ENCODE data around the gene PTPN20.
"Not testable (repeated sequence)": the region's sequence is repeated elsewhere in the genome, so short reads cannot be mapped to it uniquely, and the experiment has no call there.

Gene PTPN20

GRCh38 chr10:46911144-46911876 lies at the start of gene PTPN20:
Gene PTPN20 (plus strand): TSS chr10:46911428. CDS start chr10:46932500, 21,072 bp downstream.
- peak in 12 of 58 donors; percentile 0 to 33 (median 12) for DNase-seq

DNA sequence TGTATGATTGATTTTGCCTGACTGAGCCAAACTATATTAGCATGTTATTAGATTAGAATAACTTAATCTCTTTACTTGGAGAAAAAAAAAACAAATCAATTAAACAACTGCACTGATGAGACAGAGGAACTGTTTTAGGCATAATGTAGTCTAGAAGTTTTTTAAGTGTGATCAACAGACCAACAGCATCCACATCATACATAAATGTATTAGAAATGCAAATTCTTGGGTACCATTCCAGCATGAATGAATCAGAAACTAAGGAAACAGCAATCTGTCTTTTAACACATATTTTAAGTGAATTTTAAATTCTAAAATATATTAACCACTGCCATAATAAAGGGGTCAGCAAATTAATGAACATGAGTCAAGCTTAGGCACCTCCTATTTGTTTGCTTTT lies 41.5 kb upstream of the PTPN20 start:
- DNase-seq: not testable (repeated sequence)

DNA sequence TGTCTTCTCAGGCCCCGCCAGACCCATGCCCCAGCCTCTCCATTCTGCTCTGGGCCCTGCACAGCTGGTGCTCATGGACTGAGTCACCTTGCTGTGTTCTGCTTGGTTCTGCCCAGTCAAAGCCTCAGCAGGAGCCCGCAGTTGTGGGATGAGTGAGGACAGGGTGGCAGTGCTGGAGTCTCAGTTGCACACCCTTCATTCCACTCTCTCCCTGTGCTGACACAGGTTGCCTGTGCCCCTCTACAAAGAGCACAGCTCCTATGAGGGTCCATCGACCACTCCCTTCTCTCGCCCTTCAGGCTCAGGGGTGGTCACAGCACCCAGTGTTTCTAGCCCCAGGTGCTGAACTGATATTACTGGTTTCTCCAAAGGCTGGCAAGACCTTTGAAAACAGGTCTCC lies 39.6 kb upstream of the PTPN20 start:
- DNase-seq: not testable (repeated sequence)

DNA sequence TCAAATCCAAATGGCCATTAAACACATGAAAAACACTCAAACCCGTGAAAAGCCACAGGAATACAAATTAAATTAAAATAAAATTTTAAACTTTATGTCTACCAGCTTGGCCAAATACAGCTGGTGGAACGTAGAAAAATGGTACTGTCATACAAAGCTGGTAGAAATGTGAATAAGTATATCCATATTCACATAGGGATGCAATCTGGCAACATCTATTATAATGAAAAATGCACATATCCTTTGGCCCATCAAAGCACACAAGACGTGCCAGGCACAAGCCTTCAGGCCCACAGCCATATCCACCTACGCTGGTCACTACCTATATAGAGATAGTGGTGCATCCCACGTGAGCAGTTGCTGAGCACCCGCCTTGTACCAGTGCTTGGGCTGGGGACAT lies 35.9 kb upstream of the PTPN20 start:
- DNase-seq: not testable (repeated sequence)

DNA sequence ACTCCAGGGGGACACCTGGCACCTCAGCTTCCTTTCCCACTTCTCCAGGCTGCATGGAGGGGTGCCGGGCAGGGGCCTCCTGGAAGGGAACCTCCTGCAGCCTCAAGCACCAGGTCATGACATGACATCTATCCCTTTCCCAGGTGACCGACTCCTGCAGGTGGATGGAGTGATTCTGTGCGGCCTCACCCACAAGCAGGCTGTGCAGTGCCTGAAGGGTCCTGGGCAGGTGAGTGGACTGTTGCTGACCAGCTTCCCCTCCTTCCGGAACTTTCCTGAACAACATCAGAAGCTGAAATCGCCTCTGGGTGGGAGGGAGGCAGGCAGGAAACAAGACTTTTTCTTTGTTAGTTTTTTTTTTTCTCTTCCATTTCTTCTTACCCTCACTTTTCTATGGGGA lies 34.5 kb upstream of the PTPN20 start:
- not testable (repeated sequence) for DNase-seq

DNA sequence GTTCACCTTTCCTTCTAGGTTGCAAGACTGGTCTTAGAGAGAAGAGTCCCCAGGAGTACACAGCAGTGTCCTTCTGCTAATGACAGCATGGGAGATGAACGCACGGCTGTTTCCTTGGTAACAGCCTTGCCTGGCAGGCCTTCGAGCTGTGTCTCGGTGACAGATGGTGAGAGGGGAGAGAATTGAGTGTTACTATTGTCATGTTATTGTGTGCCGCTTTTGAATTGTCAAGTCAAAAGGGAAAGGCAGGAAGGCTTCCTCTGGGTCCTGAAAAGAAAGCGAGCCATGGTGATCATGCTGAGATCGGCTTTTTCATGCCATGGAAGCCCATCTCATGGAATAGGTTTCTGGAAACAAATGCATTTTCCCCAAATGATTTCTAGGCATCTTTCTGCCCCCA lies 32.5 kb upstream of the PTPN20 start:
- DNase-seq: peak in 26 of 58 donors; percentile 1 to 70 (median 42)

- peak in 15 of 58 donors; percentile 2 to 52 (median 27) for DNase-seq
These were observed 20.2 kb upstream of the PTPN20 start for GRCh38 chr10:46890813-46891611.

GRCh38 chr10:46896762-46897692 lies 14.2 kb upstream of the PTPN20 start:
- not testable (repeated sequence) for DNase-seq

DNA sequence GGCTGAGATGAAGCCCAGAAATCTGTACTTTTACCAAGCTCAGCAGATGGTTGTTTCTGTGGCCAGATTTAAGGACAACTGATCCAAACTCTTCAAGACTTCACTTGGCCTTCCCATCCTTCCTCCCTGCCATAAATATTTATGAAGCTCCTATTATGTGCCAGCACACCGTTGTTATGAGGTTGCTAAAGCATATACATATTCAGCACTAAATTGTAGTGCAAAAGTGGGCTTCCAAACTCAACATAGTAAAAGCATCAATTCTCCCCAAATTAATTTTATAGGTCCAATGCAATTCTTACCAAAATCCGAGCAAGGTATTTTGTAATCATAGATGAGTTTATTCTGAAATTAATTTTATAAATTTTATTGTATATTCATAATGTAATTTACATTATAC lies 10.0 kb upstream of the PTPN20 start:
- not testable (repeated sequence) for DNase-seq

DNA sequence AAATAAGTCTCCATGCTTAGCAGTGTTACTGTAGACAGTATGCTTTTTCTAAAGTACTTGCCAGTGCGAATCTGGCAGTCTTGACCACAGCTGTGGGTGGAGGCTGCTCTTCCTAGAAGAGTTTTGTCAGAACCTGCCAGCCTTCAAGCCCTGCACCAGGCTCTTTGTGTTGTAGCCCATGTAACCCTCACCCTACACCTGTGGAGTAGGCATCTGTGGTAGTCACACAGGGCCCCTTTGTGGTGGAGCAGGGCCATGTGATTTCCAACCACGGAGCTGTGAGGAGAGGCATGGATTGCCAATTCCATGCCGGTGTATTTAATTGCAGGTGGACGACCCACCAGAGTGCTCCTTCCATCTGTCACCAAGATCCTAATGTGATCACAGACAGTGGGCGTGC lies 7.4 kb upstream of the PTPN20 start:
- DNase-seq: not testable (repeated sequence)

DNA sequence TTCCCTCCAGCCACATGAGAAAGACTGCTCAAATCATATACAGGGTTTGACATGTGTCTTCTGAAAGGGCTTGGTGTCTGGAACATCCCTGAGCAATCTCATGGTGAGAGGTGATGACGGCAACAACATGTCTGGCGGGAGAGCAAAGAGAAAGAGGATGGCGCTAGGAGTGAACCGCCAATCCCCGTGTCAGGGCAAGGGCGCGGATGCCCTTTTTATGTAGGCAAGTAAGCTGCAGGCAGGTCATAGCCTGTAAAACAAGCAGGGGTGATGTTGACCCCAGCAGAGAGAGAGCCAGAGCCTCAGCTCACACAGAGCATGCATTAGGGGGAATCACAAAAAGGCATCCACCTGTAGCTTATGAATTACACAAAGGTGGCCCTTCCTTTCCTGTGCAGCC lies 4.9 kb upstream of the PTPN20 start:
- not testable (repeated sequence) for DNase-seq

DNA sequence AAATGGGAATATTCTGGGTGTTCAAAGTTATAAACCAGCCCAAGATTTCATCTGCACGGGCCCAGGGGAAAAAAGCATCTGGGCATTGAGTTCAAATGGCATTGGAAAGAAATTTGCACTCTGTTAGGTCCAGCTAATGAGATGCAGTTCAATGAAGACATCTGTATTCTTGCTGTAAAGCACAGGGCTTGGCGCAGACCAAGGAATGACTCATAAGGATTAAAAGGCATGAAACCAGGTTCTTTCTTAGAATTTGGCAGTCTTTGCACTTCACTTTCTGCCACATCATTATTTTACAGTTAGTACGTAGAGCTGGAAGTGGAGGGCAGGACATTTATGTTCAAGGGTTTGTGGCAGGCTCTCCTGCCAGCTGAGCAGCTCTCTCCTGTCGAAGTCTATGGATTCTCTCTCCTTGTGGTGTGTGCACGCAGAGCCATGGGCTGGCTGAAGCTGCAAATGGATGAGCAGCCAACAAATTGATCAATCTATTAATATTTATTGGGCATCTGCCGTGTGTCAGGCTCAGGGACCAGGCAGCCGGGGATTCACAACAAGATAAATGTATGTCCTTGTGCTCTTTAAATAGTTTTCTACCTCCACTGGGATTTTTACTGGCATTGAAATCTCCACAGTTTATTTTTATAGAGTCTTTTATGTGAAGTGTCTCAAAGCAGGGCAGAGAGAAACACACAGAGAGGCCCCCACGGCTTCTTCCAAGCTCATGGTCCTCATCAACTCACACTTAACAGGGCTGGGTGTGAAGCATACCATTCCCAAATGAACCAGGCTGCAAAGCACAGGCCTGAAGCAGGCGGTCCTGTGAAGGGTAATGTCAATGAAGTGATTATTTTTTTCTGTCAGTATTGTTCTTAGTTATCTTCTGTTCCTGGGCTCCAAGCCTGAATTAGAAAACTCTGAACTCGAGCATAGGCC lies 3.8 kb upstream of the PTPN20 start:
- not testable (repeated sequence) for DNase-seq

DNA sequence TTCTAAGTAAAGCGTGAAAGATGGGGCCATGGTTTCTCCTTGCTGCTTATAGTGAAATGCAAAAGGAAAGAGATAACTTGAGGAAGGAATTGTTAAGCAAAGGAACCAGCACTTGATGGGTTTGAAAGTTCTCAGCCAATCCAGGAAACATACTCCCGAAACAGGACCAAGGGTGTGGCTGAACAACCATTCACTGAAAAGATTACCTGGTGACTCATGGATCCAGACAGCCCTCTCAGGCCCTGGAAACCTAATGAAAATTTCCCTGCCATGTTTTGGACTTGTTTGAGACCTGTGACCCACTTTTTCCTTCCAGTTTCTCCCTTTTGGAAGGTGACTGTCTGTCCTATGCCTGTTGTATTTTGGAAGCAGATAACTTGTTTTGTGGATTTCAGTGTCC lies 11.3 kb downstream of the PTPN20 start:
- not testable (repeated sequence) for DNase-seq

DNA sequence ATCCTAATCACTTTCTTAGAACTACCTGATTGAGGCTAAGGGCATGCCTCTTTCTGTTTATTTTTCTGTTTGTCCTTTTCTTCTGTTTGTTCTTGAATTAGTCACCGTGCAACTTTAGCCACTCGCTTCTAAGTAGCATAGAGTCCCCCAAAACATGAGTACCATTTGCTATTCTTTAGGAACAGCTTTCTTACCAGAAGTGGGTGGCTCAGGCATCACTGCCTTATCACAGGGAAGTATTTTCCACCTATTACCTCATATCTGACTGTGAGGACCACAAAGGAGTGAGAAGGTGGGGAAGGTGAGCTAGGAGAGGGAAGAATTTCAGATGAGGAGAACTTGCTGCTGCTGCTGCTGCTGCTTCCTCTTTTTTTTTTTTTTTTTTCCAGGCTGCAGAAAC lies 13.9 kb downstream of the PTPN20 start:
- DNase-seq: not testable (repeated sequence)

DNA sequence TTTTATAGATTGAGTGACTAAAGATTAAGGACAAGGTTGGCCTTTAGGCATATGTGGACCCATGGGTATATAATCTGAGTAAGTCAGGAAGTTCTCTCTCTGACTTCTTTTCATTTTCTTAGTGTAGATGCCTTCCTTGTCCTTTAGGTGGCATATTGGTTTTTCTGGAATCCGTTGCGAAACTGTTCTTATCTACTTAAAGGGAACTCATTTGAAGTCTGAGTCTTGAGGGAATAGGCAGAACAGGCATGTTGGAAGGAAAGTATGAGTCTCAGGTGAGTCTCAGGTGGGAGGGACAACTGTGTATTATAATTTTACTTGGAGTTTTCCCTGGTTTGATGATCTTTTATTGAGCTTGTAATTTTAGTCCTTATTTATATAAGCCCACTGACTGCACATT lies 14.6 kb downstream of the PTPN20 start:
- not testable (repeated sequence) for DNase-seq

DNA sequence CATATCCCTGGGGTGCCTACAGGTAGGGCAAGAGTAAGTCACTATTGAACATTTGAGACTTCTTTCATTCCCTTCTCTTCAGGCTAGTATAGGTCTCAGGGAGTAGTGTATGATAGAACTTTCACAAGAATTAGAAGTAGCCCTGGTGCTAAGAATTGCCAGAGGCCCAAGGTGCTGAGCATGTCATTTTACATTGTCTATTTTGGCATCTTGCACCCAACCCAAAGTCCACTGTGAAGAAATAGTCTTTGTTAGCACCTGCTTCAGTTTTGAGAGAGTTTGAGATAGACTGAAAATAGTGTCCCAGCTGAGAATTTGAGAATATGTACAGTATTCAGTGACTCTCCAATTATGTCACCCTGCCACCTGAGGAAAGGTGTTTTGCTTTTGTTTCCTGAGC lies 17.6 kb downstream of the PTPN20 start:
- not testable (repeated sequence) for DNase-seq

- not testable (repeated sequence) for DNase-seq
These were observed 21.2 kb downstream of the PTPN20 start for GRCh38 chr10:46932383-46932782.

- not testable (repeated sequence) for DNase-seq
These were observed 29.9 kb downstream of the PTPN20 start for GRCh38 chr10:46941091-46941490.

DNA sequence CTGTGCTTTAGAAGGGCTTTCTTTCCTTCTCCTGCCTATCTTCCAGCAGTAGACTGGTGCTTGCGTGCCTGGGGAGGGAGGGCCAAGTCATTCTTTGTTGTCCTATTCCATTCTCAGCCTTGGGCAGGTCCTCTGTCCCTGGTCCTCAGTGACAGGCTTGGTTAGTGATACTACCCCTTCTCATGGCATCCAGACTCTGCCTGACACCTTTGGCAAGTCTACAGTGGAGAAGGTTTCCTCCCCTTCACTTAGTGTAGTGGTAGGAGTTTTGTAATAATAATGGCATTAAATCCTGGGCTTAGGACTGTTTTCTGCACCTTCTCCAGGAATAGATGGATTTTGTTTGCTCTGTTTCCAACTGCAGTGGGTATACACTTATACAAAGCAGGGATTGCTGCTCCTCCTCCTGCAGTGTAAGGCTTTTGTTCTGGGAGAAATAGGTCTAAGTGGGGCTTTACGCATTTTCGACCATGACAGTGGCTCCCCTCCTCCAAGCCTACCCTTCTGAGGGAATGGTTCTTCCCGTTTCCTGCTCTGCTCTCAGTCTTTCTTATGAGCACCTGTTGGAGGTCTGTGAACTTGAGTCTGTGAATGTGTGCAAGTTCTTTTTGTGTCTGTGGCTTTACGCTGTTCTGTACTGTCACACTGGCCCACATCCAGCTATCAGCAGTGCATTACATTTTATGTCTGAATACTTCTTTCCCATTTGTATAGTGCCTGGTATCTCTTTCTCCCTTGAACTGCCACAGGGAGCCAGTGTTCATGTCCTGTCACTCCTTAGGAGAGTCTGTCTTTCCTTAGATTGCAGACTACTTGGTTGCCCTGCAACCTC lies 37.7 kb downstream of the PTPN20 start:
- DNase-seq: not testable (repeated sequence)

Data from anterior cingulate cortex (tissue), 58 donors.